HL-60 (cell line): ENCODE measurements around the gene WDR13.

Experiments used
- POLR2AphosphoS5 ChIP-seq: IDR thresholded peaks from 2 replicates; pipeline ENCODE4 v1.6.1; 2012; ENCODE audit warnings: low read depth
- SPI1 ChIP-seq: IDR thresholded peaks from 2 replicates; pipeline ENCODE4 v1.6.1; 2012; ENCODE audit warnings: low read depth, mild to moderate bottlenecking, borderline replicate concordance
- TF ChIP-seq, protein P1 (sequence below): IDR thresholded peaks from one replicate; pipeline ENCODE4 v1.5.1; 2011; ENCODE audit warnings: low read length, control low read depth, inconsistent platforms; ENCODE audit not compliant: insufficient read depth
- TF ChIP-seq, protein P2 (sequence below): IDR thresholded peaks from 2 replicates; pipeline ENCODE4 v1.6.1; 2012; ENCODE audit warnings: low read depth; ENCODE audit not compliant: insufficient replicate concordance

- TF ChIP-seq, protein P1, sequence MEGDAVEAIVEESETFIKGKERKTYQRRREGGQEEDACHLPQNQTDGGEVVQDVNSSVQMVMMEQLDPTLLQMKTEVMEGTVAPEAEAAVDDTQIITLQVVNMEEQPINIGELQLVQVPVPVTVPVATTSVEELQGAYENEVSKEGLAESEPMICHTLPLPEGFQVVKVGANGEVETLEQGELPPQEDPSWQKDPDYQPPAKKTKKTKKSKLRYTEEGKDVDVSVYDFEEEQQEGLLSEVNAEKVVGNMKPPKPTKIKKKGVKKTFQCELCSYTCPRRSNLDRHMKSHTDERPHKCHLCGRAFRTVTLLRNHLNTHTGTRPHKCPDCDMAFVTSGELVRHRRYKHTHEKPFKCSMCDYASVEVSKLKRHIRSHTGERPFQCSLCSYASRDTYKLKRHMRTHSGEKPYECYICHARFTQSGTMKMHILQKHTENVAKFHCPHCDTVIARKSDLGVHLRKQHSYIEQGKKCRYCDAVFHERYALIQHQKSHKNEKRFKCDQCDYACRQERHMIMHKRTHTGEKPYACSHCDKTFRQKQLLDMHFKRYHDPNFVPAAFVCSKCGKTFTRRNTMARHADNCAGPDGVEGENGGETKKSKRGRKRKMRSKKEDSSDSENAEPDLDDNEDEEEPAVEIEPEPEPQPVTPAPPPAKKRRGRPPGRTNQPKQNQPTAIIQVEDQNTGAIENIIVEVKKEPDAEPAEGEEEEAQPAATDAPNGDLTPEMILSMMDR, result no peak
- TF ChIP-seq POLR2AphosphoS5, result no peak
- TF ChIP-seq, protein P2, sequence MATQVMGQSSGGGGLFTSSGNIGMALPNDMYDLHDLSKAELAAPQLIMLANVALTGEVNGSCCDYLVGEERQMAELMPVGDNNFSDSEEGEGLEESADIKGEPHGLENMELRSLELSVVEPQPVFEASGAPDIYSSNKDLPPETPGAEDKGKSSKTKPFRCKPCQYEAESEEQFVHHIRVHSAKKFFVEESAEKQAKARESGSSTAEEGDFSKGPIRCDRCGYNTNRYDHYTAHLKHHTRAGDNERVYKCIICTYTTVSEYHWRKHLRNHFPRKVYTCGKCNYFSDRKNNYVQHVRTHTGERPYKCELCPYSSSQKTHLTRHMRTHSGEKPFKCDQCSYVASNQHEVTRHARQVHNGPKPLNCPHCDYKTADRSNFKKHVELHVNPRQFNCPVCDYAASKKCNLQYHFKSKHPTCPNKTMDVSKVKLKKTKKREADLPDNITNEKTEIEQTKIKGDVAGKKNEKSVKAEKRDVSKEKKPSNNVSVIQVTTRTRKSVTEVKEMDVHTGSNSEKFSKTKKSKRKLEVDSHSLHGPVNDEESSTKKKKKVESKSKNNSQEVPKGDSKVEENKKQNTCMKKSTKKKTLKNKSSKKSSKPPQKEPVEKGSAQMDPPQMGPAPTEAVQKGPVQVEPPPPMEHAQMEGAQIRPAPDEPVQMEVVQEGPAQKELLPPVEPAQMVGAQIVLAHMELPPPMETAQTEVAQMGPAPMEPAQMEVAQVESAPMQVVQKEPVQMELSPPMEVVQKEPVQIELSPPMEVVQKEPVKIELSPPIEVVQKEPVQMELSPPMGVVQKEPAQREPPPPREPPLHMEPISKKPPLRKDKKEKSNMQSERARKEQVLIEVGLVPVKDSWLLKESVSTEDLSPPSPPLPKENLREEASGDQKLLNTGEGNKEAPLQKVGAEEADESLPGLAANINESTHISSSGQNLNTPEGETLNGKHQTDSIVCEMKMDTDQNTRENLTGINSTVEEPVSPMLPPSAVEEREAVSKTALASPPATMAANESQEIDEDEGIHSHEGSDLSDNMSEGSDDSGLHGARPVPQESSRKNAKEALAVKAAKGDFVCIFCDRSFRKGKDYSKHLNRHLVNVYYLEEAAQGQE, result no peak
- TF ChIP-seq SPI1, result no peak
Observed at GRCh38 chrX:48573690-48574269, 23.5 kb upstream of the WDR13 start.
